Neural progenitor cell (in vitro differentiated cells): ENCODE results near the gene ALOX12B.

Experiments used
- CTCF ChIP-seq: fragments of 200-600 bp; sonication (generic); IDR thresholded peaks from 2 replicates; pipeline ENCODE4 v1.5.1; 2017; ENCODE audit warnings: antibody characterized with exemption, mild to moderate bottlenecking
- EZH2 ChIP-seq: fragments of 200-600 bp; sonication (generic); IDR thresholded peaks from 2 replicates; pipeline ENCODE4 v1.6.1; 2017; ENCODE audit warnings: antibody characterized with exemption, mild to moderate bottlenecking, moderate library complexity
- EZH2phosphoT487 ChIP-seq: fragments of 200-600 bp; sonication (generic); IDR thresholded peaks from 2 replicates; pipeline ENCODE4 v1.6.1; 2017; ENCODE audit warnings: antibody characterized with exemption

DNA sequence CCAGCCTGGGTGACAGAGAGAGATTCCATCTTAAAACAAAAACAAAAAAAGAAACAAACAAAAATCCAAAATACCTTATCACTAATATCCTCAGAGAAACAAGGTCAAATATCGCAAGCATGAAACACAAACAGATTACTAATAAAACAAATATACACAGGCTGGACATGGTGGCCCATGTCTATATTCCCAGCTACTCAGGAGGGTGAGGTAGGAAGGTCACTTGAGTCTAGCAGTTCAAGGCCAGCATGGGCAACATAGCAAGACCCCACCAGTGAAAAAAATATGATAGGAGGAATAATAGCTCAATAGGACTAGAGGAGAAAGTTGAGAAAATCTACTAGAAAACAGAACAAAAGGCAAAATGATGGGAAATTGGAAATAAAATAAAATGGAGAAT, 55.6 kb downstream of the ALOX12B start:
- TF ChIP-seq CTCF (no peak), EZH2phosphoT487 (no peak), EZH2 (no peak)
